HG03432 (cell line): Measurements from ENCODE around the gene ZNF689.

Source experiments
- ATAC-seq: cut with Tn5 transposase; IDR thresholded peaks from one replicate; pipeline ENCODE4 v1.9.1; 2021; ENCODE audit warnings: mild to moderate bottlenecking, moderate library complexity; ENCODE audit not compliant: unreplicated experiment

ZNF689 gene

DNA sequence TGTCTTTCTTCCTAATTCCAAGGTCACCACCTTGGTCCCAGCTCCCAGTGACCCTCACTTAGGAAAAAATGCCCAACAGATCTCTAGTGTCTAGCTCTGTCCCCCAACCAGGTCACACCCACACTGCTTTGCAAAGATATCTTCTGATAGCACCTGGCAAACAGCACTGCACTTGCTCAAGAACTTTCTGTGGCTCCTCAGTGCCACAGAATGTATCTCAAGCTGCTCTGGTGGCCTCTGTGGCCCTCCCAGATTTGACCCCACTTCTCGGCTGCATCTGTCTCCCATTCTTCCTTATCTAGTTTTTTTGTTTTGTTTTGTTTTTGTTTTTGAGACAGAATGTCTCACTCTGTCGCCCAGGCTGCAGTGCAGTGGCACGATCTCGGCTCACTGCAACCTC is 43.7 kb downstream of the ZNF689 start:
- ATAC-seq: no peak

DNA sequence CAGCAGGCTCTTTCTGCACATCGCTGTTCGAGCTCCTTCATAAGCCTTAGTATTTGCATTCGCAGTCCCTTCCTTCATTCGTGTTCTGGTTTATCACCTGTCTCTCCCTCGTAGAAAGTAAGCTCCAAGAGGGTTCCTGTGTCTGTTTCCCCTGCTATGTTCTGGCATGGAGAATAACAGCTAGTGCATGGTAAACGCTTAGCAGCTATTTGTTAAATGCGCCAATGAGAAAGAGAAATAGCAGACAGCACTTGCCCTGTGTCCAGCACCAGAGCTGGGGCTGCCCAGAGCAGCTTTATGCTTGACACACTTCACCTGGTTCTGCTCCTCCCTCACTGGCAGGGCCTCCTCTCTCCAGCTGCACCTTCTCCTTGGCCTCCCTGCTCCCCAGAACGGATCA is 44.2 kb downstream of the ZNF689 start:
- ATAC-seq: no peak

DNA sequence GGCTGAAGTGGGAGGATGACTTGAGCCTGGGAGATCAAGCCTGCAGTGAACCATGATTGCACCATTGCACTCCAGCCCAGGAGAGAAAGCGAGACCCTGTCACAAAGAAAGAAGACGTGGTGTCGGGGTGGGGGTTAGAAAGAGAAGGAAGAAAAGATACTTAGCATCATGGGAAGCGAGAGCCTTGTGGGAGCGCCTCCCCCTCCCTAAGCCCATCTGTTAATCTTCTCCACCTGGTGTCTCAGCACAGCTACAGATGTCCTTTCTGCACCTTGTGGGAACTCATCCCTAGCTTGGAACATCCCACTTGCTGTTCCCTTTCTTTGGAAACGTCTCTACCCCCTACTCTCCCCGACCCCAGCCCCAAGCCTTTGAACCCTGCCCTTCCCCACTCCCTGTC is 44.7 kb downstream of the ZNF689 start:
- ATAC-seq: no peak

DNA sequence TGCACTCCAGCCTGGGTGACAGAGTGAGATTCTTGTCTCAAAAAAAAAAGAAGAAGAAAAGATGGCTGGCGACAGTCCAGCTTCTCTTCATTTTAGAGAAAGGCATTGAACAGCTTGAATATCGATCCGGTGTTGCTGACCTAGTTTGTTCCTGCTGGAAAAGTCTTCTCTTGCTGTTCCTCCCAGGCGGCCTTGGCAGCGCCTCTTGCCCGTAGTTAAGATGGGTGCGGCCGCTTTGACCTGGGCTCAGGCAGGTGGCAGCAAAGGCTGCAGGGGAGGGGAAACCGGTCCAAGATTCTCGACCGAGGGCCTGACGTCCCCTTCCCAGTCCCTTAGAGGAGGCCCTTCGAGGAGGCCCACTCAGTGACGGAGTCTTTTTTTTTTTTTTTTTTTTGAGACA is 48.2 kb downstream of the ZNF689 start:
- no peak for ATAC-seq

DNA sequence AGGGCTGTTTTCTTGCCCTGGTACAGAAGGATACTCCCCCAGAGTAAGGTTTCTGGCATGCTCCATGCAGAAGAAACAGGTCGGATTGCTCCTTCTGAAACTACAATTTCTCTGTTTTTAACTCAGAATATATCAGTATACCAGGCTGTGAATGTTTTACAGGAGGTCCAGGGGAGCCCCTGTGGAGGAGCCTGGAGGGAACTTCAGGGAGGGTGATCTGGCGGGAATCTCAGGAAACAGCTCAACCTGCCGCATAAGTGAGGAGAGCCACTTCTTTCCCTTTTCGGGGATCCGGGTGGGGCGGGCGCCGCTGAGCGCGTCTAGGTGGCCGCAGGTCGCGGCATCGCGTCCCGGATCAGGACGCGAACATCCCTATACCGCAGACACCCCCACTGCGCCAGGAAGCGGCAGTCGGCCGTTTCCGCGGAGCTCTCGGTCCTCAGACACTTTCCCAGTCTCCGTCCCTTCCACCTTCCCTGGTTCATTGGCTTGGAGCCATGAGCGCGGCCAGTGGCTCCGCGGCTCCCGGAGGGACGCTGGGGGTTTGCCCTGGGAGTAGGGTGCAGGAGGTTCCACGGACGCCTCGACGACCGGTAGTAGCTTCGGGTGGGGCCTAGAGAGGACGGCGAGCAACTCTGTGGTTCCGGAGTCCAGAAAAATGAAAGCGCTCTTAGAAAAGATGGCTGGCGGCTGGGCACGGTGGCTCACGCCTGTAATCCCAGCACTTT is 48.9 kb downstream of the ZNF689 start:
- no peak for ATAC-seq

DNA sequence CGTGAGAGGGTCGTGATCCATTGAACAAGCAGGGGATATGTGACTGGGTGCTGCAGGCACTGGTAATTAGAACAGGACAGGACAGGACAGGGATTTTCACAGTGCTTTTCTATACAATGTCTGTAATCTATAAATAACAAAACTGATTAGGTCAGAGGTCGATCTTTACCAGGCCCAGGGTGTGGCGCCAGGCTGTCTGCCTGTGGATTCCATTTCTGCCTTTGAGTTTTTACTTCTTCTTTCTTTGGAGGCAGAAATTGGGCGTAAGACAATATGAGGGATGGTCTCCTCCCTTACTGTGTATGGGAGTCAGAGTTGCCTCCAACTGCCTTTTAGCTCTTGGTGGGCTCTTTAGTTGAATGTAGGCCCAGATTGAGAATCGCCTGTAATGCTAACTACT is 50.5 kb downstream of the ZNF689 start:
- ATAC-seq: no peak

DNA sequence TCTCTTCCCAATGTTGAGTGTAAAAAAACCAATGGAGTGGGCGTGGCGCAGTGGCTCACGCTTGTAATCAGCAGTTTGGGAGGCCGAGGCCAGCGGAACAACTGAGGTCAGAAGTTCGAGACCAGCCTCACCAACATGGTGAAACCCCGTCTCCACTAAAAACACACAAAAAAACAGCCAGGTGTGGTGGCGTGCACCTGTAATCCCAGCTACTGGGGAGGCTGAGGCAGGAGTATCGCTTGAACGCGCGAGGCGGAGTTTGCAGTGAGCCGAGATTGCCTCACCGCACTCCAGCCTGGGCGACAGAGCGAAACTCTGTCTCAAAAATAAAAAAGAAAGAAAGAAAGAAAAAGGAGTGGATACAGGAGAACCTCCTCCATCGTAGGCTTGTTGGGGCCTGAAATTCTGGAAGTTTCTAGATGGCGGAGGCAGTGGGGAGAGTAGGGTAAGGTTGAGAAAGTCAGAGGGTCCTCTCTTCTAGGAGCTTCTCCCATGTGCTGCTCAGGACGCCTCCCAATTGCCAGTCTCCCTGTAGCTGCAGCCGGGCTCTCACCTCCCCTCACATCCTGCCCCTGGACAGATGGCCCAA is 51.3 kb downstream of the ZNF689 start:
- no peak for ATAC-seq

DNA sequence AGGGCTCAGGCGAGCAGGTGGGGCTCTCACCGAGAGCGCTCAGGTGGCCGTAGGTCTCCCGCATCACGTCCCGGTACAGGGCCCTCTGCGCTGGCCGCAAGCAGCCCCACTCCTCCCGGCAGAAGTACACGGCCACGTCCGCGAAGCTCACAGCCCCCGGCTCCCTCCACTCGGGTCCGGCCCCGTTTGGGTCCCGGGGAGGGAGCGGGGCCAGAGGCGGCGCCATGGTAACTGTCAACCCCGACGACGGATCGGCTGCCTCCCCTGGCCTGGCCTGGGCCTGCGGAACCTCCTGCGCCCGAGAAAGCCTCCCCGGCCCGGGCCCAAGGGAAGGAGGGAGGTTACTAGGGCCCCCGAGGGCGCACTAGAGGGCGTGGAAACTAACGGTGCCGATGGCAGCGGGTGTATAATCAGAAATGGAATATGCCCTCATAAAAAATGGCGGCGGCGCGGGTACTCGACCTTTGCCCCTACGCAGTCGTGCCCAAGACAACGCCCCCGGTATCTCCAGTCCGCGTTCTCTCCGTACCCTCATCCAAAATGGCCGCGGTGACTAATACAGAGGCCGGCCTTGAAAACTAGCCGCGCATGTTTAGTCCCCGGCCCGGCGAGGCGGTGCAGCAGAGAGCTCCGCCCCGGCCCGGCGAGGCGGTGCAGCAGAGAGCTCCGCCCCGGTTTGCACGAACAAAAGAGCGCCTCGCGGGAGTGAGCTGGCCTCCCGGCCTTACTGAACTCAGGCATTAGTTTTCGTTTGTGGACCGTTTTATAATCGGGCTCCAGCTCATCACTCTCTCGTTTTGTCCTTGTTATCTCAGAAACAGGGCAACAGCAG is 52.0 kb downstream of the ZNF689 start, which contains the start of gene ZNF764:
TSS of gene ZNF764 (minus strand) at position 418 of the 832 bp plus-strand sequence. CDS start at position 226, 192 bp downstream.
- ATAC-seq: peak; percentile 88

DNA sequence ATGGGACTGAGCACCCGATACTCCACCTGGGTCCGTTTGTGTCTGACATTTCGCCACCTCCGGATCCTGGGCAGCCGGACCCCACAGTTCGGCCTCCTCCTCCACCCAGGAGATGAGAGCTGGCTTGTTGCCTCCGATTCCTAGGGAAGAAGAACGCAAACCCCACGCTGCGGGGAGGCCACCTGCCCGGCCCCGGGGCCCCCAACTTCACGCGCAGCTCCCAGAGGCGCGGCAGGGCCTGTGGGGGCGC is 52.6 kb downstream of the ZNF689 start:
- peak; percentile 11 for ATAC-seq

DNA sequence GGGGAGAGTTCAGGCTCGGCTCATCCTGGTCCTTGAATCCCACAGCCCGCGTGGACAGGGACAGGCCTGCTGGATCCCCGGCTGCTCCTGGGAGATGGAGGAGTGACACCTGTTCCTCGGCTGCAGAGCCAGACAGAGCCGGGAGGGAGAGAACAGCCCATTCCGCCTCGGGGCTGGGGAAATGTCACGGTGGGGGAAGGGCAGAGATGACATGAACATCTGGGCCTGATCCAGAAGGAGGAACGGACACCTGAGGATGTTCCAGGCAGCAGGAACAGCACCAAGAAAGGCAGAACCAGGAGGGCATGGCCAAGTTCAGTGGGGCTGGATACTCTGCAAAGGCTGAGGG is 54.1 kb downstream of the ZNF689 start:
- no peak for ATAC-seq

DNA sequence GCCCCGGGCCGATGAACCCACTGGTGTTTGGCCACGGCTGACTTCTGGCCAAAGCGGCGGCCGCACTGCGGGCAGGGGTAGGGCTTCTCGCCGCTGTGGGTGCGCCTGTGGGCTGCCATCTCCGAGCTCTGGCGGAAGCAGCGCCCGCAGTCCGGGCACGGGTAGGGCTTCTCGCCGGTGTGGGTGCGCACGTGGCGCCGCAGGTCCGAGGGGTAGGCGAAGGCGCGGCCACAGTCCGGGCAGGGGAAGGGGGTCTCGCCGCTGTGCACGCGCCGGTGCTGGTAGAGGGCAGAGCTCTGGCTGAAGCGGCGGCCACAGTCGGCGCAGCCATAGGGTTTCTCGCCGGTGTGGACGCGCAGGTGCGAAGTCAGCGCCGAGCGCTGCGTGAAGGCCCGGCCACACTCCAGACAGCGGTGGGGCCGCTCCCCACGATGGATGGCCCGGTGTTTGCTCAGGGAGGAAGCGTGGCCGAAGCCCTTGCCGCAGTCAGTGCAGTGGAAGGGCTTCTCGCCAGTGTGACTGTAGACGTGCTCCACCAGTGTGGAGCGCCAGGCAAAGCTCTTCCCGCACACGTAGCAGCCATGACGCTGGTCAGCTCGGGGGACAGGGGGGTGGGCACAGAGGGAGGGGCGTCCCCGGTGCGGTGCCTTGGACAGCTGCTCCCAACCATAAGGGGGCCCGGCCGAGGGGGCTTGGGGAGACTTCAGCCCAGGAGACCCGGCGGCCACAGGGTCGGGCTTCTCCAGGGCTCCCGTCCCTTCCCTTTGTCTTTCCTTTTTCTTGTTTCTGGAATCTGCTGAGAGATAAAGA is 54.7 kb downstream of the ZNF689 start:
- ATAC-seq: no peak

DNA sequence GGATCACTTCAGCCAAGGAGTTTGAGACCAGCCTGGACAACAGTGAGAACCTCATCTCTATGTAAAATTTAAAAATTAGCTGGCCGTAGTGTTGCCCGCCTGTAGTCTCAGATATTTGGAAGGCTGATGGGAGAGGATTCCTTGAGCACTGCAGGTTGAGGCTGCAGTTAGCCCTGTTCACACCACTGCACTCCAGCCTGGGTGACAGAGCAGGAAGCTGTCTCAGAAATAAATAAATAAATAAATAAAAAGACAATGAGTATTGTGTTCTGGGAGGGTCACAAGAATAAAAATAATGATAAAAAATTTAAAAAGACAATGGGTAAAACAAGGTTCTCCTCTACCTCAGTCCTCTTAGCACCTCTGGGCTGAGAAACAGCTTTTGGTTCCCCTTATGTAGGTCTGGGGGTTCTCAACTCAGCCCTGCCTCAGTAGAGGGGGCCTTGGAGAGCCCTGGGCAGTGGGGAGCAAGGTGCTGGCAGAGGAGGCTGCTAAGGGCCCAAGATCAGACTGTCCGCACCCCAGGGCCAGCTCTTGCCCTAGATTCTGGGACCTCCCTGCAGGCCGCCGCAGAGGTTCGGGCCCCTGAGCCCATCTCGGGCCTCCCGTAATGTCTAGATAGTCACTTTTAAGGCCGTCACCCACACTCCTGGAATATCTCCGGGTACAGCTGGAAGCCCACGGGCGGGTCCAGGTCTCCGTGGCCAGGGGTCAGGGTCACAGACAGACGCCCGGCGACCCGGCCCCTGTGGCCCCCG is 55.5 kb downstream of the ZNF689 start:
- no peak for ATAC-seq

DNA sequence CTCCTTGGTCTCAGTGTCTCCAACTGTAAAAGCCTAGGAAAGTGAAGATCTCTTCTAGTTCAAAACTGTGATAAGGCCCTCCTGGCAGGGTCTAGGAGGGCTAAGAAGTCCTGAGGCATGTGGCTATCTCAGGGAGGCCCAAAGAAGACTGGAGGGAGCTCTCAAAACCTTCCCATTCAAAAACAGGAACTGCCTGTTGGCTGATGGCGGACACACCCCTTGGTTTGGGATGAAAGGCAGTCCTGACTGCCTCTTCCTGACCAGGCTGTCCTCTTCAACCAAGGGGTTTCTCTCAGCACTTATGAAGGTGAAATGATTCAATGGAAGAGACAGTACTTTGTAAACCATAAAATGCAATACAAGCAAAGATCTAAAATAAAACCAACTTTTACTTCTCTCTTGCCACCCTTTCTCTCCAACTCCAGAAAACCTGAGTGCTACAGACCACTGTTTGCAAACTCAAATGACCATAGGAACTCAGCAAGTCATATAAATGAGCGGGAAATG is 56.7 kb downstream of the ZNF689 start:
- ATAC-seq: no peak

DNA sequence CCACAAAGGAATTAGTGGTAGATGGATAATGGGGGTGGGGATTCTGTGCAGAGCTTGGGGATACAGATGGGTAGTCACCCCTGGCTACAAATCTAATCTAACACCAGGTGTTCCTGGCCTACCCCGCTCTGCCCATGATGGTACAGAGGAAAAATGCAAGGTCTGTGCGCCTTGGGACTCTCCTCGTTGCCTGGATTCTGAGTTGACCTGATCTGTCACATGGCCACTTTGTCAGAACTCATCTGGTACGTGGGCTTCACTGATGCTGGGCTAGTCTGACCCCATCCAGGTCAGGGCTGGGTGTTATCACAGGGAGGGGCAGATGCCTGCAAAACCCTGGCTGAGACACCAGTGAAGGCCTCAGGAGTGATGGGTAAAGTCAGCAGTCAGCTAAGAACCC is 57.2 kb downstream of the ZNF689 start:
- ATAC-seq: no peak
